ENCODE measurements around the gene MBL2. TPM values are rescaled to one million over a fixed set of nuclear protein-coding genes. Genes with fewer than 3 reads are reported as not detected.

MBL2 gene
- total RNA-seq, 8 experiments from 2014 or later: not detected

DNA sequence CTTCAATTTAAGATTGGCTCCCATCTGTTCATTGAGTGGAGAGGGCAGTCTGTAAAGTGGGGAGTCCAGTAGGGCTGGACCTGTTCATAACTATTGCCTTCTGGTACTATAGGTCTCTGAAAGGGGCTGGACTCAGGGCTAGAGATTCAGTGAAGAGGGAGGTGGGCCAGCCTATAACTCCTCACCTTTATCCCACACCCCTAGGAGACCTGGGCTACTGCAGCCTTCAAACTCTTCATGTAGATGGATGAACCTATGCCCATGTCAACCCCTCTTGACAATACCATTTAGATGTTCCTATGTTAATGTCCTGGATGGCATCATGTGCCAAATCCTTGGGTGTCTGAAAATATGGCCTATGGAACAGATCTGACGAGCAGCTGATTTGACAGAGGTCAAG, 22.0 kb downstream of the MBL2 start:
- H3K27ac ChIP-seq: no peak overlapping the region
- in situ Hi-C loops (cut with MboI; ENCODE audit: low pct_unique_long_range_greater_than_20kb in 2 of 9, low sequenced_read_pairs in 9 of 9, unreplicated experiment in 9 of 9): loop anchor here in 1 of 9 experiments (25.0 kb wide), 1 partner anchor 438 kb away; the partner anchor contains the start of gene DKK1
- H3K4me1 ChIP-seq (replicated peaks in 1 of 2): no peaks in the 10 kb centered on the region
- no peak for ATAC-seq (replicated peaks in 6 of 8)
- WGBS, 10 experiments: 43 to 100% (median 75%) methylated on average over 1 of the region's 1 CpG; no CpG with 5 or more reads in 5 of the 10 experiments
- H3K4me3 ChIP-seq: no peak overlapping the region

- Histone ChIP-seq H3K4me1 (replicated peaks in 1 of 2) (no peaks in the 10 kb centered on the region), H3K27ac (no peak overlapping the region), H3K4me3 (no peak overlapping the region)
- in situ Hi-C loops (cut with MboI; ENCODE audit: low pct_unique_long_range_greater_than_20kb in 2 of 9, low sequenced_read_pairs in 9 of 9, unreplicated experiment in 9 of 9): loop anchor here in 2 of 9 experiments (25.0 kb wide), 1 partner anchor 435 kb away; the partner anchor contains the start of gene DKK1 (in 2 of the 2)
- peak in 2 of 8 experiments; percentile 91 to 92 for ATAC-seq (replicated peaks in 6 of 8)
- WGBS, 10 experiments: 68 to 100% (median 90%) methylated on average over 2 to 4 of the region's 4 CpGs; no CpG with 5 or more reads in 3 of the 10 experiments
Observed at GRCh38 chr10:52747694-52748093, 24.9 kb downstream of the MBL2 start.

DNA sequence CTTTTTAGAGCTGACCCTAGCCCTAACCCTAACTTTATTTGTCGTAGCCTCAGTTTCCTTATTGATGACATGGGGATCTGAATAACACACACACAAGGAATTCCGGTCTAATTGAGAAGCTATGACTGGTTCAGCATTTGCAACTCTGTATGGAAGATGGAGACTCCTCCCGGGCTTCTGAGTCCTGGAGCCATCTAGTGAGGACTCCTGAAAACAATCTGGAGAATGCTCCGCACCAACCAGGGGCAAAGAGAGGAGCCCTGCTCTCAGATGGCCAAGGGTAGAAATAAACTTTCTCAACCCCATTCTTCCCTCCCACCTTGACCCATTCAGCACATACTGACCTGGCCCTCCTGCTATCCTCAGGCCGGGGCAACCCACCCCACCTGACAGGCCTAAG, 26.4 kb downstream of the MBL2 start:
- peak in 1 of 8 experiments; percentile 64 for ATAC-seq (replicated peaks in 6 of 8)
- Histone ChIP-seq H3K4me1 (replicated peaks in 1 of 2) (no peaks in the 10 kb centered on the region), H3K4me3 (no peak overlapping the region), H3K27ac (no peak overlapping the region)
- WGBS, 10 experiments: 30 to 100% (median 75%) methylated on average over 1 to 4 of the region's 5 CpGs; no CpG with 5 or more reads in 3 of the 10 experiments
- in situ Hi-C loops (cut with MboI; ENCODE audit: low pct_unique_long_range_greater_than_20kb in 2 of 9, low sequenced_read_pairs in 9 of 9, unreplicated experiment in 9 of 9): loop anchor here in 2 of 9 experiments (25.0 kb wide), 1 partner anchor 434 kb away; the partner anchor contains the start of gene DKK1 (in 2 of the 2)

GRCh38 chr10:52744057-52744805, 28.4 kb downstream of the MBL2 start:
- in situ Hi-C loops (cut with MboI; ENCODE audit: low pct_unique_long_range_greater_than_20kb in 2 of 9, low sequenced_read_pairs in 9 of 9, unreplicated experiment in 9 of 9): loop anchor here in 3 of 9 experiments (5.0 to 25.0 kb wide), 2 partner anchors 38 to 432 kb away; partner anchors contain the start of gene DKK1 (in 2 of the 3)
- H3K4me3 ChIP-seq: no peak overlapping the region
- 28 to 92% (median 50%) methylated on average over 1 to 6 of the region's 8 CpGs; no CpG with 5 or more reads in 1 of the 10 experiments for WGBS, 10 experiments
- no peak for ATAC-seq (replicated peaks in 6 of 8)
- H3K27ac ChIP-seq: no peak overlapping the region
- H3K4me1 ChIP-seq (replicated peaks in 1 of 2): no peaks in the 10 kb centered on the region

DNA sequence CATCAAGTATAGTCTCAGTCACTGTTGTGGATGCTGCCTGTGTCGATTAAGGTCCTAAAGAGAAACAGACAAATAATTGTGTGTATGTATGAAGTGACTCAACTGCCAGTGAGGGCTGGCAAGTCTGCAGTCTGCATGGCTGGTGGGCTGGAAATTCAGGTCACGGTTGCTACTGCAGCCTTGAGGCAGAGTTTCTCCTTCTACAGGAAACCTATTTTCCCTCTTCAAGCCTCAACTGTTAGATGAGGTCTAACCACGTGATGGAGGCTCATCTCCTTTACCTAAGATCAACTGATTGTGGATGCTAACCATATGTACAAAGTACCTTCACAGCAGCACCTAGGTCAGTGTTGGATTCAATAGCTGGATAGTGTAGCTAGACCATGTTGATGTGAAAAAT, 29.9 kb downstream of the MBL2 start:
- Histone ChIP-seq H3K27ac (no peak overlapping the region), H3K4me1 (replicated peaks in 1 of 2) (no peaks in the 10 kb centered on the region), H3K4me3 (no peak overlapping the region)
- WGBS, 10 experiments: 19 to 100% (median 71%) methylated on average over 1 to 3 of the region's 3 CpGs; no CpG with 5 or more reads in 2 of the 10 experiments
- no peak for ATAC-seq (replicated peaks in 6 of 8)
- in situ Hi-C loops (cut with MboI; ENCODE audit: low pct_unique_long_range_greater_than_20kb in 2 of 9, low sequenced_read_pairs in 9 of 9, unreplicated experiment in 9 of 9): loop anchor here in 3 of 9 experiments (5.0 to 25.0 kb wide), 2 partner anchors 40 to 430 kb away; partner anchors contain the start of gene DKK1 (in 2 of the 3)

GRCh38 chr10:52741851-52742250, 30.7 kb downstream of the MBL2 start:
- ATAC-seq (replicated peaks in 6 of 8): peak in 2 of 8 experiments; percentile 14 to 49
- 0 to 100% (median 70%) methylated on average over 1 to 2 of the region's 2 CpGs; no CpG with 5 or more reads in 3 of the 10 experiments for WGBS, 10 experiments
- in situ Hi-C loops (cut with MboI; ENCODE audit: low pct_unique_long_range_greater_than_20kb in 2 of 9, low sequenced_read_pairs in 9 of 9, unreplicated experiment in 9 of 9): loop anchor here in 3 of 9 experiments (5.0 to 25.0 kb wide), 2 partner anchors 40 to 430 kb away; partner anchors contain the start of gene DKK1 (in 2 of the 3)

DNA sequence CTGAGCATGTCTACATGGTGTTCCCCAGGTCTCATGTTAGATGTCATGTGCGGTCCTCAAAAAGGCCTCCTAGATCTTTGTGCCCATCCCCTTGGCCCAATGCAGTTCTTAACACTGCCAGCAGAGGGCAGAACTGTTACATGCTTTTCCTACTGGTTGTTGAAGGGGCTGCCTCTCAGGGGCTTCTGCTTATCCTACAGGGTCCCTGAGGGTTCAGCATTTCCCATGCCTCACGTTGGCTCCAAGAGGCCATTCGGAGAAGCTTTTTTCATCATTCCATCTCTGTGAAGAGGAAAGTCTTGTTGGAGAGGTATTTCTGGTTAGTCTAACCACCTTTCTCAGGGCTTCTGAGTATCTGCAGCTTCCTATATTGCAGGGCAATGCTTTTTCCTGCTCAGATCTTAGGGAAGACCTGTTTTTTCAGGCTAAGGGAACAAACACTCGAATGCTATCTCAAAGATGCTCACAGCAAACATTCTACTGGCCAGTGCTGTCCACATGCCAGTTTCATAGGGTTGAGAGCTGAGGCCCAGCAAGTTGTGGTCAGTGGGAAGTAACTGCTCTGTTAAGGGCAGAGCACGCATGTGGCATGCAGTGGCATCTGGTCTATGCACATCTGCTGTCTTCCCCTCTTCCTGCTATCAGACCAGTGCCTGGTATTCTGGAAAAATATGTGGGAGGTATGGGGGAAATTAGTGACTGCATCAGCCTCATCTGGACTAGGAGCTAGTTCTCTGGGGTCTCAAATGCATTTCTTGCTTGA, 31.5 kb downstream of the MBL2 start:
- in situ Hi-C loops (cut with MboI; ENCODE audit: low pct_unique_long_range_greater_than_20kb in 2 of 9, low sequenced_read_pairs in 9 of 9, unreplicated experiment in 9 of 9): loop anchor here in 3 of 9 experiments (5.0 to 25.0 kb wide), 2 partner anchors 41 to 429 kb away; partner anchors contain the start of gene DKK1 (in 2 of the 3)
- 11 to 72% (median 50%) methylated on average over 1 to 4 of the region's 5 CpGs; no CpG with 5 or more reads in 4 of the 10 experiments for WGBS, 10 experiments
- H3K4me3 ChIP-seq: no peak overlapping the region
- ATAC-seq (replicated peaks in 6 of 8): peak in 3 of 8 experiments; percentile 57 to 85 (median 58)
- no peak overlapping the region for H3K27ac ChIP-seq
- H3K4me1 ChIP-seq (replicated peaks in 1 of 2): no peaks in the 10 kb centered on the region

More at GRCh38 chr10:52741851-52742250, 30.7 kb downstream of the MBL2 start:
- no peak overlapping the region for H3K4me3 ChIP-seq
- H3K27ac ChIP-seq: no peak overlapping the region
- H3K4me1 ChIP-seq (replicated peaks in 1 of 2): no peaks in the 10 kb centered on the region

DNA sequence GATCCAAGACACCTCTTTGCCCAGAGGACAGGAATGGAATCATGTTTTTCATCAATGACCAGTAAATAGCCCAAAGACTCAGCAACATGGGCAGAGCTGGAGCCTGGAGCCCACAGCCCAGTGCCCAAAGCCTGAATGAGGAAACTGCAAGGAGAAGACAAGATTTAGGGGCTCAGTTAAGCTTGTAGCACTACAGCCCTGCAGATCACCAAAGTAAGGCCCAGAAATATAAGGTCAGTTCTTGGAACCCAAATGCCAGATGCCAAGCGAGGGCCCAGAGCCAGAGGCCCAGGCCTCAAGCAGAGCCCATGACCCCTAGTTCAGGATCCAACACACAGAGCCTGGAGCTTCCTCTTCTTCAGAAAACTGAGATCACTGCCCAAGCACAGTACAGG, 32.4 kb downstream of the MBL2 start:
- ATAC-seq (replicated peaks in 6 of 8): no peak
- H3K27ac ChIP-seq: no peak overlapping the region
- in situ Hi-C loops (cut with MboI; ENCODE audit: low pct_unique_long_range_greater_than_20kb in 2 of 9, low sequenced_read_pairs in 9 of 9, unreplicated experiment in 9 of 9): loop anchor here in 3 of 9 experiments (5.0 to 25.0 kb wide), 2 partner anchors 42 to 428 kb away; partner anchors contain the start of gene DKK1 (in 2 of the 3)
- H3K4me3 ChIP-seq: no peak overlapping the region
- no peaks in the 10 kb centered on the region for H3K4me1 ChIP-seq (replicated peaks in 1 of 2)
- WGBS, 10 experiments: 80 to 100% (median 94%) methylated on average over 1 of the region's 1 CpG; no CpG with 5 or more reads in 6 of the 10 experiments

DNA sequence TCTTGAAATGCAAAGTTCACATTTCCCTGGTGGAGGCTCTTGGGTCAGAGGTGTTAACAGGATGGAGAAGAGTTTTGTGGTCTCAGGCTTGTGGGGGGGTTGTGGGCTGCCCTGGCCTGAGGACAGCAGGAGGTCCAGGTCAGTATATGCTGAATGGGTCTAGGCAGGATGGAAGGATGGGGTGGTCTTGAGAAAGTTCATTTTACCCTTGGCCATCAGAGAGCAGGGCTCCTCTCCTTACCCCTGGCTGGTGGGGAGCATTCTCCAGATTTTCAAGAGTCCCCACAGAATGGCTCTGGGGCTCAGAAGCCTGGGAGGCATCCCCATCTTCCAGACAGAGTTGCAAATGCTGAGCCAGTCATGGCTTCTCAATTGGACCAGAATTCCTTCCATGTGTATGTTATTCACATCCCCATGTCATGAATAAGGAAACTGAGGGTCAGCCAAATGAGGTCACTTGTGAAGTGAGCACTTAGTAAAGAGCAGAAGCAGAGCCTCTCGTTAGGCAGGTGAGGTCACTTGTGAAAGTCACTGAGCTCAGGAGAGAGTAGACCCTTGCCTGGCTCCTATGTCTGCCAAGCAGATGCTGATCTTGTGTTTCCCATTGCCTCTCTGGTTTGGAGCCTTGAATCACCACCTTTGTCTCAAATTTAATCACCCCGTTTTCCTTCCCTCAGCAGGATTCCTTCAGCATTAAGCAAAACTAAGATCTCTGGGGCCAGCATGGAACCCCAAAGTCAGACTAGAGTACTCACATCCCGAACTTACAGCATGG, 33.0 kb downstream of the MBL2 start:
- no peak overlapping the region for H3K4me3 ChIP-seq
- WGBS, 10 experiments: 17 to 77% (median 50%) methylated on average over 1 to 3 of the region's 3 CpGs; no CpG with 5 or more reads in 3 of the 10 experiments
- H3K27ac ChIP-seq: no peak overlapping the region
- in situ Hi-C loops (cut with MboI; ENCODE audit: low pct_unique_long_range_greater_than_20kb in 2 of 9, low sequenced_read_pairs in 9 of 9, unreplicated experiment in 9 of 9): loop anchor here in 3 of 9 experiments (5.0 to 25.0 kb wide), 2 partner anchors 43 to 427 kb away; partner anchors contain the start of gene DKK1 (in 2 of the 3)
- ATAC-seq (replicated peaks in 6 of 8): no peak
- H3K4me1 ChIP-seq (replicated peaks in 1 of 2): no peaks in the 10 kb centered on the region

GRCh38 chr10:52738951-52739350, 33.6 kb downstream of the MBL2 start:
- in situ Hi-C loops (cut with MboI; ENCODE audit: low pct_unique_long_range_greater_than_20kb in 2 of 9, low sequenced_read_pairs in 9 of 9, unreplicated experiment in 9 of 9): loop anchor here in 2 of 9 experiments (25.0 kb wide), 1 partner anchor 427 kb away; the partner anchor contains the start of gene DKK1 (in 2 of the 2)
- 17 to 83% (median 70%) methylated on average over 1 to 5 of the region's 5 CpGs; no CpG with 5 or more reads in 2 of the 10 experiments for WGBS, 10 experiments
- no peak overlapping the region for H3K4me3 ChIP-seq

DNA sequence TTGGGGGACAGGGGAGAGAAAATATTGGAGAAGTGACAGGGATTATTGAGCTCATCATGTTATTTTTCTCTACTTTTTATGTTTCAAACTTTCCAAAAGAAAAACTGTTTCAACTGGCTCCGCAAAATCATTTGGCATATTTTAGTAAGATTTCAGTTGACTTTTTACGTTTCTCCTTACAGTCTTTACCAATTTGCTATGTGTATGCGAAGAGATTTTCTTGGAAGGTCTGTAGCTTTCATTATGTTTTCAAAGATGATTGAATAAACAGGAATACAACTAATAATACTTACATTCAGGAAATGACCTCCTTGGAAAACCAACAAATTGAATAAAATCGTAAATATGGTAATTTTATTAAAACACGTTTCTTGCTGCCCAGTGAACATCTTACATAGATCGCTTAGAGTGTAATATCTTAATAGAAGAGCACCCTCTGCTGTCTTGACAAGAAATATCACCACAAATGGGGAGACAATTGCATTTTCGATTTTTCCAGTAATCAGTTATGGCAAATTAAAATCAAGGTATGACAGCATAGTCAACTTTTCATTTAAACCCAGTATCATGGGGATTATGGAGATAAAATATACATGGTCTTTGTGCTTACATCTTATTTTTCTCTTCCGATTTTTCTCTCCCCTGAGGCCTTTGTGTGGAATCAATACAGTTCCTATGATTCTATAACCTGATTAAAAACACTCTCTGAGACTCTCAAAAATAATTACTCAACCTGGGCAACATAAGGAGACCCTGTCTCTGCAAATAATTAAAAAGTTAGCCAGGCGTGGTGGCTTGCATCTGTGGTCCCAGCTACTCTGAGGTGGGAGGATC, 43.1 kb downstream of the MBL2 start:
- in situ Hi-C loops (cut with MboI; ENCODE audit: low pct_unique_long_range_greater_than_20kb in 2 of 9, low sequenced_read_pairs in 9 of 9, unreplicated experiment in 9 of 9): loop anchor here in 3 of 9 experiments (5.0 to 25.0 kb wide), 2 partner anchors 82 to 417 kb away; partner anchors contain the start of gene DKK1 (in 2 of the 3)
- ATAC-seq (replicated peaks in 6 of 8): peak in 4 of 8 experiments; percentile 57 to 88 (median 86)
- WGBS, 10 experiments: 7 to 52% (median 28%) methylated on average over 5 to 9 of the region's 9 CpGs; no CpG with 5 or more reads in 1 of the 10 experiments

More at GRCh38 chr10:52738951-52739350, 33.6 kb downstream of the MBL2 start:
- H3K4me1 ChIP-seq (replicated peaks in 1 of 2): no peaks in the 10 kb centered on the region
- no peak overlapping the region for H3K27ac ChIP-seq
- ATAC-seq (replicated peaks in 6 of 8): no peak

More for the DNA sequence above, 43.1 kb downstream of the MBL2 start:
- Histone ChIP-seq H3K27ac (no peak overlapping the region), H3K4me3 (no peak overlapping the region), H3K4me1 (replicated peaks in 1 of 2) (no peaks in the 10 kb centered on the region)

All from motor neuron (in vitro differentiated cells).